Measurements from ENCODE around the gene PNP. TPM values are rescaled to one million over a fixed set of nuclear protein-coding genes. Genes with fewer than 3 reads are reported as not detected.

The PNP gene
- total and polyA plus RNA-seq, 10 of the 15 experiments (the other 5 are each of a cell fraction or from before 2014, with no cell fraction given): 103 to 215 (median 138) TPM

DNA sequence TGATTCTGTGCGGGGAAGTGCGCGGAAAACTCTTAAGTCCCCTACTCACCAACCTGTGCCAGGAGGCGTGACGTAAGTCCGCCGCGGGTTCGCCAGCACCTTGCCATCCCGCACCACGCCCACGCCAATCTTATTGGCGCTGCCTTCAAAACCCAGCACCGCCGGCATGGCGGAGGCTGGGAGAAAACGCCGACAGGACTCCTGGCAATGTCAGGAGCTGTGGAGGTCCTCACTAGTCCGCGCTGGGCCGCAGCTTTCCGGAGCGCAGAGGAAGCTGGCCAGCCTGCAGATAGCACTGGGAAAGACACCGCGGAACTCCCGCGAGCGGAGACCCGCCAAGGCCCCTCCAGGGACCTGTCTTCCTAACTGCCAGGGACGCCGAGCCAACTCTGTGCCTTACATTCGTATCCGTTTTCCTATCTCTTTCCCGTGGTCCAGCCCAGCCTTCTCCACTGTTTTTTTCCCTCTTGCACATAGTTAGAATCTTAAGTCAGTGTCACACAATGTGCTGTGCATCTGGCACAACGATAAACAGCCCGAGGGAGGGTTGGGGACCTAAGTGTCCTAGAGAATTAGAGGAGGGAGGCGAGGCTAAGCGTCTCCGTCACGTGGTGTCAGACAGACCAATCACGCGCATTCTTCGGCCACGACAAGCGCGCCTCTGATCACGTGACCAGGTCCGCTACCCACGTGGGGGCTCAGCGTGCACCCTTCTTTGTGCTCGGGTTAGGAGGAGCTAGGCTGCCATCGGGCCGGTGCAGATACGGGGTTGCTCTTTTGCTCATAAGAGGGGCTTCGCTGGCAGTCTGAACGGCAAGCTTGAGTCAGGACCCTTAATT lies 14.5 kb upstream of the PNP start, which contains the start of the genes APEX1 and OSGEP (continued):
- no peak for TF ChIP-seq TBL1XR1 (IDR thresholded peaks at IDR 0.05; ENCODE audit: low read depth, low read length)
- TF ChIP-seq, protein P1, sequence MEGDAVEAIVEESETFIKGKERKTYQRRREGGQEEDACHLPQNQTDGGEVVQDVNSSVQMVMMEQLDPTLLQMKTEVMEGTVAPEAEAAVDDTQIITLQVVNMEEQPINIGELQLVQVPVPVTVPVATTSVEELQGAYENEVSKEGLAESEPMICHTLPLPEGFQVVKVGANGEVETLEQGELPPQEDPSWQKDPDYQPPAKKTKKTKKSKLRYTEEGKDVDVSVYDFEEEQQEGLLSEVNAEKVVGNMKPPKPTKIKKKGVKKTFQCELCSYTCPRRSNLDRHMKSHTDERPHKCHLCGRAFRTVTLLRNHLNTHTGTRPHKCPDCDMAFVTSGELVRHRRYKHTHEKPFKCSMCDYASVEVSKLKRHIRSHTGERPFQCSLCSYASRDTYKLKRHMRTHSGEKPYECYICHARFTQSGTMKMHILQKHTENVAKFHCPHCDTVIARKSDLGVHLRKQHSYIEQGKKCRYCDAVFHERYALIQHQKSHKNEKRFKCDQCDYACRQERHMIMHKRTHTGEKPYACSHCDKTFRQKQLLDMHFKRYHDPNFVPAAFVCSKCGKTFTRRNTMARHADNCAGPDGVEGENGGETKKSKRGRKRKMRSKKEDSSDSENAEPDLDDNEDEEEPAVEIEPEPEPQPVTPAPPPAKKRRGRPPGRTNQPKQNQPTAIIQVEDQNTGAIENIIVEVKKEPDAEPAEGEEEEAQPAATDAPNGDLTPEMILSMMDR (IDR thresholded peaks at IDR 0.05 in 2 of 3, conservative IDR thresholded peaks at IDR 0.05 in 1 of 3; ENCODE audit: control insufficient read depth in 2 of 3, extremely low read depth in 1 of 3, insufficient read depth in 1 of 3, low read depth in 3 of 3, low read length in 3 of 3): no peak
- TF ChIP-seq, protein P2, sequence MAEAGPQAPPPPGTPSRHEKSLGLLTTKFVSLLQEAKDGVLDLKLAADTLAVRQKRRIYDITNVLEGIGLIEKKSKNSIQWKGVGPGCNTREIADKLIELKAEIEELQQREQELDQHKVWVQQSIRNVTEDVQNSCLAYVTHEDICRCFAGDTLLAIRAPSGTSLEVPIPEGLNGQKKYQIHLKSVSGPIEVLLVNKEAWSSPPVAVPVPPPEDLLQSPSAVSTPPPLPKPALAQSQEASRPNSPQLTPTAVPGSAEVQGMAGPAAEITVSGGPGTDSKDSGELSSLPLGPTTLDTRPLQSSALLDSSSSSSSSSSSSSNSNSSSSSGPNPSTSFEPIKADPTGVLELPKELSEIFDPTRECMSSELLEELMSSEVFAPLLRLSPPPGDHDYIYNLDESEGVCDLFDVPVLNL (IDR thresholded peaks at IDR 0.05; ENCODE audit: low read depth, low read length): peak; percentile 74
- no peak for TF ChIP-seq NRF1 (conservative IDR thresholded peaks at IDR 0.05; ENCODE audit: low read depth, low read length)
- TF ChIP-seq ZNF384 (IDR thresholded peaks at IDR 0.05; ENCODE audit: borderline replicate concordance, low read depth, low read length): no peak
- no peak; the same call in none of the 2 replicates for TF ChIP-seq ZNF207 (IDR thresholded peaks at IDR 0.05; ENCODE audit: borderline replicate concordance)
- TF ChIP-seq ZSCAN29 (IDR thresholded peaks at IDR 0.05): no peak
- TF ChIP-seq YBX1 (IDR thresholded peaks at IDR 0.05): no peak
- peak; percentile 81 for TF ChIP-seq YY1 (IDR thresholded peaks at IDR 0.05; ENCODE audit: low read depth, low read length)
- TF ChIP-seq EP300 (IDR thresholded peaks at IDR 0.05; ENCODE audit: borderline replicate concordance in 1 of 2, control insufficient read depth in 1 of 2, low read depth in 2 of 2, low read length in 2 of 2): peak in 1 of 2 experiments; percentile 63; a peak in 2 of 4 replicates
- TF ChIP-seq, protein P3, sequence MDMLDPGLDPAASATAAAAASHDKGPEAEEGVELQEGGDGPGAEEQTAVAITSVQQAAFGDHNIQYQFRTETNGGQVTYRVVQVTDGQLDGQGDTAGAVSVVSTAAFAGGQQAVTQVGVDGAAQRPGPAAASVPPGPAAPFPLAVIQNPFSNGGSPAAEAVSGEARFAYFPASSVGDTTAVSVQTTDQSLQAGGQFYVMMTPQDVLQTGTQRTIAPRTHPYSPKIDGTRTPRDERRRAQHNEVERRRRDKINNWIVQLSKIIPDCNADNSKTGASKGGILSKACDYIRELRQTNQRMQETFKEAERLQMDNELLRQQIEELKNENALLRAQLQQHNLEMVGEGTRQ (IDR thresholded peaks at IDR 0.05; ENCODE audit: borderline replicate concordance, low read depth, low read length): peak; percentile 100
- peak; percentile 97 for TF ChIP-seq SMAD5 (IDR thresholded peaks at IDR 0.05; ENCODE audit: low read depth)
- TF ChIP-seq RELA (IDR thresholded peaks at IDR 0.05; ENCODE audit: borderline replicate concordance, partially characterized antibody): peak; percentile 99
- no peak for TF ChIP-seq MTA3 (IDR thresholded peaks at IDR 0.05; ENCODE audit: borderline replicate concordance, low read length)
- peak; percentile 64 for TF ChIP-seq ATF7 (IDR thresholded peaks at IDR 0.05; ENCODE audit: low read depth)
- TF ChIP-seq TCF7 (IDR thresholded peaks at IDR 0.05; ENCODE audit: borderline replicate concordance): 0 out of 2 replicates have a peak, but pooled peaks have one; percentile 0
- peak; percentile 98 for TF ChIP-seq MXI1 (IDR thresholded peaks at IDR 0.05; ENCODE audit: low read depth, low read length)
- peak; percentile 83 for TF ChIP-seq GATAD2B (conservative IDR thresholded peaks at IDR 0.05; ENCODE audit: low read depth)
- TF ChIP-seq ZNF217 (IDR thresholded peaks at IDR 0.05): no peak
- peak; percentile 92 for TF ChIP-seq SIN3A (IDR thresholded peaks at IDR 0.05; ENCODE audit: low read depth, low read length)
- TF ChIP-seq SRF (IDR thresholded peaks at IDR 0.05; ENCODE audit: low read depth in 2 of 2, low read length in 2 of 2): no peak
- peak; percentile 97 for TF ChIP-seq PML (IDR thresholded peaks at IDR 0.05; ENCODE audit: low read length)
- TF ChIP-seq PAX5 (IDR thresholded peaks at IDR 0.05; ENCODE audit: borderline replicate concordance, low read depth, low read length): no peak
- TF ChIP-seq HDAC6 (IDR thresholded peaks at IDR 0.05; ENCODE audit: unreplicated experiment): peak; percentile 72
- no peak for TF ChIP-seq KDM1A (IDR thresholded peaks at IDR 0.05; ENCODE audit: borderline replicate concordance)
- TF ChIP-seq BMI1 (IDR thresholded peaks at IDR 0.05; ENCODE audit: borderline replicate concordance): no peak
